ENCODE data around the gene TAP2.
"Not testable (repeated sequence)": the region's sequence is repeated elsewhere in the genome, so short reads cannot be mapped to it uniquely, and the experiment has no call there.

TAP2 gene

DNA sequence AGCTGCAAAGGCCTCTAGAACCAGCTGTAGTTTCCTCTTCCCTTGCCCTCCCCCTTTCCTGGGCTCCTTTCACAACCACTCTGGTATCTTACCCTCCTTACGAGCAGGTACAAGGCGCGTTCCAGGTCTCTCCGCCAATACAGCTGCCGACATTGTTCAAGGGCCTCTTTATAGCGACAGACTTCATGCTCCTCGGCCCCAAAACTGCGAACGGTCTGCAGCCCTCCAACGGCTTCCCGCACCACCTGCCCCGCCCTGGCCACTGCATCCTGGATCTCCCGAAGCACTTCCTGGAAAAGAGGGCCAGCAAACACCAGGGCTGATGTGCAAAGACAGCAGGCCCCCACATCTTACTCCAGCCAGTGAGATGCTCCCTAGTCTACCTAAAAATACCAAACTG is 6.0 kb downstream of the TAP2 start:
- no peak for DNase-seq

DNA sequence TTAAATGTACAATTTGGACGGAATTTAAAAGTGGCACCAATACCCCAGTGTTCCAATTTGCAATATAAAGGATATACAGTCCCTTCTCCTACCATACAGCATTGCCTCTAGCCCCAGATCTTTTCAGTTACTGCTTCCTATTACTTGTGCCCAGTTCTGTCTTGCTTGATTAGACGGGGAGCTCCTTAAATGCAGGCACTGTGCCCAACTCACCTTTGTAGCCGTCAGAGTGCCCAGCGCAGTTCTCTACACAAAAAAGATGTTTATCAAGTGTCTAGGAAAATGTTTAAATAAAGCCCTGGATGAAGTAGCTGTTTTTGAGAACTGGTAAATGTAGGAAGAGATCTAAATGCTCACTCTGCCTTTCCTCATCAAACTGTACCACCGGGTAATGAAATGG is 7.6 kb downstream of the TAP2 start:
- no peak for DNase-seq

DNA sequence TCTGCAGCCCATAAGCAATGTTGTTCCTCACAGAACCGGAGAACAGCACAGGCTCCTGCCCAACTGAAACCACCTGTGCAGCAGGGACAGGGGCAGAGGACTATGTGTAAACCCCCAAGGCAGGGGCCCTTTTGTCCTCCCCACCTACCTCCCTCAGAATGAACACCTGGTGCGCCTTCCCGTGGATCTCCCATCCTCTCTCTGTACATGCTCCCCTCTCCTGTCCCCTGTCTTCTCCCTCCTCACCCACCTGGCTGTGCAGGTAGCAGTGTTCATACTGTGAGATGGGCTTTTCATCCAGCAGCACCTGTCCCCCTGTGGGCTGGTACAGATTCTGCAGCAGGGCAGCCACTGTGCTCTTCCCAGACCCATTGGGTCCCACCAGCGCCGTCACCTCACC is 8.5 kb downstream of the TAP2 start:
- no peak for DNase-seq

DNA sequence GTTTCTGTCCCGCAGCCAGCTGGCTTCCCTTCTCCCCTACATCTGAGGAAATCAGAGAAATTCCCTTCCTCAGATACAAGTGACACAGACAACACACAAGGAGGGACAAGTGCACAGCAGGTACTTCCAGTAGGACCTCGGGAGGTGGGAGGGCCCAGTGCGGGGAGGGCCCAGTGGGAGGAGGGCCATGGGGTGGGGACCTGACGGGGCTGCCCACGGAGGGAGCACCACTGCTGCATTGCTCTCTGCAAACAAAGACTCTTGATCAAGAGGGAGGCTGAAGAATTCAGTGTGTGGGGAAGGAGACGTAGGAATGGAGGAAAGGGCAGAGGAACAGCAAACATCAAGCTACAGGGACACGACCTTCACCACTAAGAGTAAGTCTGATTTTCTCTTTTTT is 9.0 kb downstream of the TAP2 start:
- DNase-seq, result no peak

DNA sequence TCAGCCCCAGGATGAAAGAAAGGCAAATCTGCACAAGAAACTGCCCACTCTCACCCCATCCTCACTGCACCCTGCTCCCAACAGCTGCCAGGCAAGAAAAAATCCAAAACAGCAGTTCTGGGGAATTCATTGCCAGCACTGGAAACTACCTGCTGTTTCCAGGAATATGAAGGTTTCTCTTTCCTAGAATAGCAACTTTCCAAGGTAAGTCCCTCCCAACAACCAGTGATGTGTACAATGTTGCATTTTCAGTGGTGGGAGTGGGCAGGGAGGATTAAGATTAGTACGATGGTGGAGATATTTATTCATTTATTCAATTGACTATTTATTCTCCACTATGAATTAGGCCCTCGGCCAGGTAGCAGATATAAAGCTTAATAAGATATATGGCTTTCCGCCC is 11.5 kb downstream of the TAP2 start:
- DNase-seq, result no peak

DNA sequence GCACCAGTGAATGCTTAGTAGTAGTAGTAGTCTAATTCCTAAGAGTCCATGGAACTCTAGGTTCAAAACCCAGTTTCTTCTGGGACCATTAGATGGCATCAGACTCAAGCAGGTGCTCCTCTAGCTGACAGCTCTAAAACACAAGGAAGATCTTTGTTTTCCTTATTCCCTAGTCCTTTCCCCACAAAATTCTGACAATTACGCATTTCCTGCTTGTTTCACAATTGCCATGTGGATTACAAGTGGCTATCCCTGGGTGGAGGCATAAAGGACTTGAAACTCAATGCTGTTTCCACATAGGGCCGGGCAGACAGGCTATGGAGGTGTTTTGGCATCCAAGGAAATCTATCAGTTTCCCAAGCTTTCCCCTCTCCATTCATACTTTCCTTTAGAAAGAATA is 12.6 kb downstream of the TAP2 start:
- no peak for DNase-seq

DNA sequence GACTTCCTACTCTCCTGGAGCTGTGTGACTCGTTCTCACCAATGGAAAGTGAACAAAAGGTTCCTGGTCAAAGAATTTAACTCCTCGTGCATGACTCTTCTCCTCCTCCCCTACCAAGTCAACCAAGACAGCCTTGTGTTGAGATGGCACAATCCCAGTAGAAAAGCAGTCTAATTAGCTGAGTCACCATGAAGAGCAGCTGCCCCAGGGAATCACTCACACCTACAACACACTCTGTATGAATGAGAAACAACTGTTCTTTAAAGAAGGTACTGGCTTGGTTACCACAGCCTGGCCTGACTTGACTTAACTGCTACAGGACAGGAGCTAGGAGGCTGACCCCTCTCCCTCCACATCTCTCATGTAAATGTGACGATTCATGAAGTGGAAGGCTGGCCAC is 18.8 kb downstream of the TAP2 start:
- DNase-seq, result no peak

DNA sequence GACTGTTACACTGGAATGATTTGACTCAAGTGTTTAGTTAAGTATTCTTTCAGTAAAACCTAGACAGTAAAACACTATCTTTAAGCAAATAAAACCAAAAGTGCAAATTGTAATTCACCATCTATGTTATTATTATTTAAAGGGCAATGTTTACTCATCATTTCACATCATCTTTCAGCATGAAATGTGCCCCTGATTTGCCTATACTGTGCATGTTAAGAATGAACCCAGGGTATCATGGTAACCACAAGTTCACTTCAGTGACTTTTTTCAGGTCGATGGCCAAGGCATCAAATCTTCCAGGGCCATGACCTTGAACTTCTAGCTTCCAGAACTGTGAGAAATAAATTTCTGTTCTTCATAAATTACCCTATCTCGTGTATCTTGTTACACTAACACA is 19.7 kb downstream of the TAP2 start:
- DNase-seq, result no peak

DNA sequence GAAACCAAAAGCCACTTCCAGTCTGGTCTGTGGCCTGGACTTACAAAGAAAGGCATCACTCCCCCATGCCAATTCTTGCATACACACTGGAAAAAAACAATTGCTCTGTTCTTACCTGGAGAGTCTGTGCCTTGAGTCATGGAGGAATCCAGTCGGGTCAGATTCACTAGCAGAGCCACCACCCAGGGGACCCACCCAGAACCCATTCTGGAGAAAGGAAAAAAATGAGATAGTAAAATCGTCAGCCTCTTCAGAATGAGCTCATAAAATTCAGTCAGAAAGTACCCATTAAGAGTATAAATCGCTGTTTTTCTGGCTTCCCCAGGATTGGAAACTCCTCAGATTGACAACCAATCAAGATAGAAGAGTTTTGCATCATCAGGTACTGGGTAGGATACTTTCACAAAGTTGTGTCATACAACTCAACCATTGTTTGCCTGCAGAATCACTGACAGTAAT is 21.8 kb downstream of the TAP2 start, which contains the start of gene HLA-DOB:
TSS of gene HLA-DOB (minus strand) at position 257 of the 459 bp plus-strand sequence. CDS start at position 206, 51 bp downstream.
- DNase-seq, result peak in 1 of 2 donors; percentile 28

DNA sequence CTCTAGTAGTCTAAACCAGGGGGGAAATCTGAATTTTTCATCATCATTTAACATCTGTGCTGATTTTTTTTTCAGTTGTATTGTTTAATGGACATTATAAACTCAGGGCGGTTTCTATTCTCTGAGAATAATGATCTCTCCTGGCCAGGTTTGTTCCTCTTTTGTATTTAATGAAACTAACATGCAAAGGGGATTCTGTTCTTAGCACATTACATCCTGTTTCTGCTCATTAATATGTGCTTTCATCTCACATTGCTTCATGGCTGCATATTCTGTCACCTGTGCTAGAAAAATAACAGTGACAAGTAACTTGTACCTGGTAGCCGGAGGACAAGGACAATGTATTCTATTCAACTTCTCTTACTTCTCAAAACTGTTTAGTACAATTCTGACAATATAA is 22.5 kb downstream of the TAP2 start:
- no peak for DNase-seq

DNA sequence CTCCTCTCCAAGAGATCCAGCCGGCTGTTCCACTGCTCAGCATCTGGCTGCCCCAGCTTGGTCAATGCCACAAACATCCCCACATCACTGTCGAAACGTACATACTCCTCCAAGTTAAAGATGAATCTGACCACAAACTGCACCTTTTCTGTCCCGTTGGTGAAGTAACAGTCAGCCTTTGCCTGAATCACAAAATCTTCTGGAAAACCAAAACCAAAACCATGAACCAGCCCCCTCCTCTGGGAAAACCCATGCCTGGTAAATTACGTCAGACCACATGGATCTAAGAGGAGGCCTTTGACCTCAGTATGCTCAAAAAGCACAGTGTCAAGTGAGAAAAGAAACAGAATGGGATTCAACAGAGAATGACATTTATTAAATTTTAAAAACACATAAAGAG is 23.4 kb downstream of the TAP2 start:
- DNase-seq, result no peak

DNA sequence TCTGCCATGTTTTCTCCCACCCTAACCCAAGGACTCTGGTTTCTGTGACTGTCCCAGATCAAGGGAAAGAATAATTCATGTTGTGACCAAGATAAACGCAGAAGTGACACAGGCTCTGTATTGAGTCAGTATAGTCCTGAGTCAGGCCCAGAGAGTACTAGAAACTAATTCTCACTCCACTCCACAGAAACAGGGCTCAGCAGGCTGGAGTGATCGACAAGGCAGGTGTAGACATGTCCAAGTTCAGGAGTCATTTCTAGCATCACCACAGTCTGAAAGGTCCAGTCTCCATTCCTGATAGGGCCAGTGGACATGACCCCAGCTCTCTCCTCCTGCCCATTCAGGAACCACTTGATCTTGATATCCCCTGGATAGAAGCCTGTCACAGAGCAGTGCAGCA is 24.4 kb downstream of the TAP2 start:
- DNase-seq, result no peak

DNA sequence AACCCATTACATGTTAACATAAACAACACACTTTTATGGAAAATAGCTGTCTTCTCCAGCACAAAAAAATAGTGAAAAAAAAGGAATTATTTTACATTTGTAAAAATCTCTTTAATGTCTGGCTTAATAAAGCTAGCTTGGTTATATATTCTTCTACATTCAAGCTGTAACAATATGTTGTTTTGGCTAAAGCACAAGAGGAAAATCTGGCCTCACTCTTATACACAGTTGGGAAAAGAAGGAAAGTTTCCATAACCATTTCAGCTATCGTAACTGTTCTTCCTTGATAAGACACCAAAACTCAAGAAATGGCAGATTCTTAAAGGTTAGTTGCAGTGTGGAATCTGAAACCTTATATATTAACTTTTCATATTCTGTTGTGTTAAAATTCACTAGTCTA is 29.4 kb downstream of the TAP2 start:
- no peak for DNase-seq

DNA sequence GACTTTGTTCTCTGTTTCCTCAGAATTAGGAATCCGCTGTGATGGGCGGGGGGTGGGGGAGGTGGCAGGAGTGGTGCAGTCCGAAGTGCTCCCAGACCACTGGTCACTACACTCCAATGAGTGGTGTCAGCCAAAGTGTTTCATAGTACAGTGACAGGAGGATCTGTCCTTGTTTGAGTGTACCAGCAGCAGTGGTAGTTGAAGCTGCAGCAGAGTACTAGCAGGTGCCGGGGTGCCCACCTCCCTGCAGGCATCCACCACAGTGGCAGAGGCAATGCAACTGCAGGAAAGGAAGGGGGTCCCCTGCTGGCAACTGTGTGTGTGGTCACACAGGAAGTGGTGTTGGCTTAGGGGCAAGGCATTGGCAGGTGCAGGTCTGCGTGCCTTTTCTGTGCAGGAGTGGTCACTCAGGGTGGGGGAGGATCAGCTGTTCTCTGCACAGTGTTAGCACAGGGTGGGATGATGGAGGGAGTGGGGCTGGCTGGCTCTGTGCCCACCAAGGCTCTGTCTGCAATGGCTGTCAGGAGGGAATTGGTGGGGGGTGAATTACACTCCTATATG is 31.4 kb downstream of the TAP2 start:
- no peak for DNase-seq

DNA sequence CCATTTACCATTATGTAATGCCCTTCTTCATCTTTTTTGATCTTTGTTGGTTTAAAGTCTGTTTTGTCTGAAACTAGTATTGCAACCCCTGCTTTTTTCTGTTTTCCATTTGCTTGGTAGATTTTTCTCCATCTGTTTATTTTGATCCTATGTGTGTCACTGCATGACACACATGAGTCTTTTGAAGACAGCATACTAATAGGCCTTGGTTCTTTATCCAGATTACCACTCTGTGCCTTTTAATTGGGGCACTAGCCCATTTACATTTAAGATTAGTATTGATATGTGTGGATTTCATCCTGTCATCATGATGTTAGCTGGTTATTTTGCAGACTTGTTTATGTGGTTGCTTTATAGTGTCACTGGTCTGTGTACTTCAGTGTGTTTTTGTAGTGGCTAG is 33.1 kb downstream of the TAP2 start:
- DNase-seq, result not testable (repeated sequence)

DNA sequence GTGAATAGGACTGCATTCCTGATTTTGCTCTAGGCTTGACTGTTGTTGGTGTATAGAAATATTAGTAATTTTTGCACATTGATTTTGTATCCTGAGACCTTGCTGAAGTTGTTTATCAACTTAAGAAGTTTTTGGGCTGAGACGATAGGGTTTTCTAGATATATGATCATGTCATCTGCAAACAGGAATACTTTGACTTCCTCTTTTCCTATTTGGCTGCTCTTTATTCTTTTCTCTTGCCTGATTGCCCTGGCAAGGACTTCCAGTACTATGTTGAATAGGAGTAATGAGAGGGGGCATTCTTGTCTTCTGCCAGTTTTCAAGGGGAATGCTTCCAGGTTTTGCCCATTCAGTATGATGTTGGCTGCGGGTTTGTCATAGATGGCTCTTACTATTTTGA is 35.1 kb downstream of the TAP2 start:
- DNase-seq, result no peak

DNA sequence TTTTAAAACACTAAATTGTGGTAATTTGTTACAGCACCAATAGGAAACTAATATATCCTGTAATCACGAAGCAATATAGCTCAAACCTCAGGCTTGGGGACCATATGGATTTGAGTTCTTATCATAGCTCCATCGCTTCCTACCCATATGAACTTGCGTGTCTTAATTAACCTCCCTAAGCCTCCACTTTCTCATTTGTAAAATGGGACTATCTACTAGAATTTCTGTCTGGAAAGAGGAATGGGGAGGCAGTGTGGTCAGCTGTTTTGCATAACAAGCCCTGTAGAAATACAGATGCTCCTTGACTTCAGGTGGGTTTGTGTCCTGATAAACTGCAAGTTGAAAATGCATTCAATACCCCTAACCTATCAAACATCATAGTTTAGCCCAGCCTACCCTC is 38.8 kb downstream of the TAP2 start:
- no peak for DNase-seq

DNA sequence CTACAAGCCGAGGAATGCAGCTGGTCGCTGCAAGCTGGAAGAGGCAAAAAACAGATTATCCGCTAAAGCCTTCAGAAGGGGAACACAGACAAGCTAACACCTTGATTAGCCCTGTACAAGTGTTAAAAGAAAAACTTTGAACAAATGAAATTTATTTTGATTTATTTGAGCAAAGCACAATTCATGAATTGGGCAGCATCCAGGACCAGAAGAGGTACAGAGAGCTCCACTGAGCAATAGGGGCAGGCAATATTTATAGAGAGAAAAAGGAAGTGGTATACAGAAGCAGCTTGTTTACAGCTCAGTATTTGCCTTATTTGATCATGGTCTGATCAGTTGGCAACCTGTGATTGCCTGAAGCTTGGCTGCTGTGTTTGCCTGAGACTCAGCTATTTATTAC is 39.4 kb downstream of the TAP2 start:
- no peak for DNase-seq

DNA sequence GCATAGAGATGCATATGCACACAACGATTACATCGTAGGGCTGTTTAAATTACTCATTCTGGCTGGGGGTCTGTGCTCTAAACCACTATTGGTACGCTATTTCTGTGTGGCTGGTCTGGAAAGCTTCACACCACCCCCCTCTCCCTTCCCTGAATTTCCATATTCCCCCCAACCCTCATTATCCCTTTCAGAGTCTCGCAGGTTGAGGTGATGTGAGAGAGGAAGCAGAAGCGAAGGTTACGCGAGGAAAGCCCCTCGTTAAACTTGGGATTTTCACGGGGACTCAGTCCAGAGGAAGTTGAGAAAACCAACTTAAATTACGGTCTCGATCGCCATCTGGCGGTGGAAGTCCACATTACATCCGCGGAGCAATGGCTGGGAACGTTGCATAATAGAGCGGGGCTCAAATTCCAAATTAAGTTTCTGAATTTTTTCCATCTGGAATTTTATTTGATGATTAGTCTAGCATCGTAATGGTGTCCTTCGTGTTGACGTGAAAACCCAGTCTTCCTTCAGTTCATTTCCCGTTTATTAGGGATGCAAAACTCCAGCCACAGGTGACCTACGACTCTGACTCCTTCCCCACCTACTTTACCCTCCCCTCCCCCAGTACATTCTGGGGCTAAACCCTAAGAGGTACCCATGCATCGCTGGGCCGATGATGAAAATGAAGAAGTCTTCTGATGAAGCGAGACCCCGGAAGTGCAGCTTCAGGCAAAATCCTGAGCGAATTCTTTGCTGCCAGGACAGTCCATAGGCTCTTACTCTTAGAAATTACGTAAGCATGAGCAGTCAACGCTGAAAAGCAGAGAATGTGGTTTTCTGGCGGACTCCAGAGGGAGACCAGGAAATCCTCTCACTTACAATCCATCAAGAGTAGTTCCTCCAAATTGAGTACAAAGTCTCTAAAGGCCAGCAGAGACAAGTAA is 41.4 kb downstream of the TAP2 start:
- DNase-seq, result peak; percentile 68 to 74

DNA sequence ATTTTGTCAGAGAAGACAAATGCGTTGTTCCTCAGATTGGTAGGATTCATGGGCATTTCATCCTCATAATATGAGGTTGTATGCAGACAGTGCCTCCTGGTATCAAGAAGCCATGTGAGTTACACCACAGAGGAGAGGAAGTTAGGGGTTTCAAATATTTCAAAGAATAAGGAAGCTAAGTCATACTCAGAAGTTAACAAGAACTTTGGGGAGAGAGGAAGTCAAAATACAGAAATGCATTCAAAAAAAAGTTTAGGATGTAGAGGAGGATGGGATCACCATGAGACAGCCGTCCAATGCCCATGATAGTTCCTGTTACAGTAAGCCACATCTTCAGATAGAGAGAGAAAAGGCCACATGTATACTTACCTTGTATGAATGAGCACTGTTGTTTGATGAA is 44.0 kb downstream of the TAP2 start:
- no peak for DNase-seq

DNA sequence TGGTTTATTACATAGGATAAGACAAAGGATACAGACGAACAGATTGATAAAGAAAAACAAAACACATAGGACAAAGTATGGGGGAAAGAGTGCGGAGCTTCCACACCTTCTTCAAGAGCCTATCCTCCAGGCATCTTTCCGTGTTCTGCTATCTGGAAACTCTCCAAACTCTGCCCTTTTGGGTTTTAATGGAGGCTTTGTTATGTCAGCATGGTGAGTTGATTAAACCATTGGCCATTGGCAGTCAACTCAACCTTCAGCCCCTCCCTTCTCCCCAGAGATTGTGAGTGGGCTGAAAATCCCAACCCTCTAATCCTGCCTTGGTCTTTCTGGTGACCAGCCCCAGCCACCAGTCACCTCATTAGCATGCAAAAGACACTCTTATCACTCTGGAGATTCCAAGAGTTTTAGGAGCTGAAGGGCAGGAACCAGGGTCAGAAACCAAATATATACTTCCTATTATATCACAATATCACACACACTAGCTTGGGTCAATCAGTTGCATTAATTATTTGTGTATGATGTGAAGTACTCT is 45.6 kb downstream of the TAP2 start:
- DNase-seq, result no peak

DNA sequence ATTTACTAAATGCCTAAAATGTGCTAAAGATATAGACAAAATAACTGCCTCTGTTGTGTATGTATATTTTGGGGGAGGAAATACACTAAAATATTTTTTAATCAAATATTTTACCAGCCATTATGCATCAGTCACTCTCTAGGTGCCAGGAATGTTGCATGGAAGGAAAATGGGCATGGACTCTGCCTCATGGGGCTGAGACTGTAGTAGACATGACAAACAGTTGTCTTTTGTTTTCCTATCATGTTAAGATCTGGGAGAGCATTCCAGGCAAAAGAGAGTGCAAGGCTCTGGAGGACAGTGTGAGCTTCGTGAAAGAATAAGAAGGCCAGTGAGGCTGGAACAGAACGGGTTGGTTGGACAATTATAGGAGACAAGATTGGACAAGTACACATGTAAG is 48.2 kb downstream of the TAP2 start:
- DNase-seq, result no peak

Data from CD4-positive, alpha-beta T cell treated with Interleukin-1 beta for 1 hour (primary cell).